HG02938 (cell line): Measurements from ENCODE around the gene SGCD.
A peak's percentile ranks its signal among the peaks of the same experiment; 100 is the strongest.

Experiments used
- ATAC-seq: cut with Tn5 transposase; IDR thresholded peaks from one replicate; pipeline ENCODE4 v1.9.1; 2021; ENCODE audit warnings: mild to moderate bottlenecking, moderate library complexity; ENCODE audit not compliant: unreplicated experiment

The SGCD gene

DNA sequence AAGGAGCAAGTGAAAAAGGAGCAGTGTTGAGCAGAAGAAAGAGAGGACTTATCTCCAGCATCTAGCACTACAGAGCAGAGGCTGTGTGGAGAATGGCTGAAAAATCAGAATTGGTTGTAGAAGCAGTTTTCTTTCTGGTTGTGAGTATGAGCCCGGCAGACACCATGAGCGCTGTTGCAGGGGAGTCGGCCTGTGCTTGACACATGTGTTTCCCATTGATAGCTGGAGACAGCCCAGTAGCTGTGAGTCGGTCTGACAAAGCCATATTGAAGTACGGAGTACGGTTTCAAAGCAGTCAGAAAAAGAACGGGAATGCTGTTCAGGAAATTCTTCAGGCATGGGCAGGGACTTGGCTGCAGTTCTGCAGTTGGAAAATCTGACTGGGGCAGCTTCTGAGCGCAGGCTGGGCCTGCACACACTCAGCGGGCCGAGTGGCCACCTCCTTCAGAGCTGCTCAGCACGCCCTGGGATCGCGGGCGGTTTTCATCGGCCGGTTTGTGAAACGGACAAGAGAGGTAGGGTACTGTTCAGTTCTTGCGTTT lies at the start of gene SGCD:
SGCD (plus strand) TSS at position 447 of the 542 bp plus-strand sequence.
- ATAC-seq, result no peak

DNA sequence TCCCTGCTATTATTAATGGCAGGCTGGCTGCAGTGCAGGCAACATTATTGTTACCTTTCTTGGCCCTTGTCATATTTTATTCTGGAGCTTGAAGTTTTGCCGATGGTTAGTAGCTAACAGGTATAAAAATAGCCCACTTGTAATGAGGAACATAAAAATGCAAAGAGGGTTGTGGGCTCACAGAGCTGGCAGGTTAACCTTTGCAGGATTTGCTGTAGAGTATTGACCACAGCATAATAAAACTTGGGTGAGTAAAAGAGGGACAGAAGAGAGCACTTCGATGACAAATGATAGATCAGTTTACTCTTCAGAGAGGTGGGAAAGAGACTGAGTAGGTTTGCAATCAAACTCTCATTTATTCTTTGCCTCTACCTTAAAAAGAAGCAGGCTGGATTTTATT lies 49.7 kb upstream of the SGCD start:
- no peak for ATAC-seq

DNA sequence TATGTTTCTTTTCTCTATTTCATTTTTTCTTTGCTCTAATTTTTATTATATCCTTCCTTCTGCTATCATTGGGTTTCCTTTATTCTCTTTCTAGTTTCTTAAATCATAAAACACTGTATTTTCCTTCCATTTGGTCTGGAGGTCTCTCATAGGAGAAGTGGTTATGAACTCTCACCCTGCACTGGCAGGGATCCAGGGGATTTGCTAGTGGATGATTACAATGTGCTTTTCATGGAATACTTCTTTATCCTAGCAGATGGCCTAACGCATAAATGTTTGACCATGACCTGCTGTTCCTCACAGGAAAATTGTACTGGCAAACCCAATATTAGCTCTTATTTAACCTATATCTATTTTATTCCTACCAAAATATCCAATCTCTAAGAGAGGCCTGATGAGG lies 31.5 kb upstream of the SGCD start:
- no peak for ATAC-seq

DNA sequence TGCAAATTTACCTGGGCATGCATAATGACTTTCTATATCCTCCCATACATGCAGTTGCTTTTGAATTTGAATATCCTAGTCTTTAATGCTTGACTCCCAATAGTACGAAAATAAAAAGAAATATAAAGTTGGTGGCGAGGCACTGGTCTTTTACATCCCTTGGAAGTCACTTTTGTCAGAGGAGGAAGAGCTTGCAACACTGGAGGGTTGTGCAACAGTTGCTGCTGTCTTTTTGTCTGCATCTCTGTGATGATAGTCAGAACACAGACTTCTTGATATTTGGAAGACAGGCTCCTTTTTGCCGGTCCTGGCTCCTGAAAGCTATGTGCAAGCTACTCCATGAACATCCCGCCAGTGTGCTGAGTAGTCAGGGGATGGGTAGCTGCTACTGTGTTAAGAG lies 16.8 kb upstream of the SGCD start:
- no peak for ATAC-seq

DNA sequence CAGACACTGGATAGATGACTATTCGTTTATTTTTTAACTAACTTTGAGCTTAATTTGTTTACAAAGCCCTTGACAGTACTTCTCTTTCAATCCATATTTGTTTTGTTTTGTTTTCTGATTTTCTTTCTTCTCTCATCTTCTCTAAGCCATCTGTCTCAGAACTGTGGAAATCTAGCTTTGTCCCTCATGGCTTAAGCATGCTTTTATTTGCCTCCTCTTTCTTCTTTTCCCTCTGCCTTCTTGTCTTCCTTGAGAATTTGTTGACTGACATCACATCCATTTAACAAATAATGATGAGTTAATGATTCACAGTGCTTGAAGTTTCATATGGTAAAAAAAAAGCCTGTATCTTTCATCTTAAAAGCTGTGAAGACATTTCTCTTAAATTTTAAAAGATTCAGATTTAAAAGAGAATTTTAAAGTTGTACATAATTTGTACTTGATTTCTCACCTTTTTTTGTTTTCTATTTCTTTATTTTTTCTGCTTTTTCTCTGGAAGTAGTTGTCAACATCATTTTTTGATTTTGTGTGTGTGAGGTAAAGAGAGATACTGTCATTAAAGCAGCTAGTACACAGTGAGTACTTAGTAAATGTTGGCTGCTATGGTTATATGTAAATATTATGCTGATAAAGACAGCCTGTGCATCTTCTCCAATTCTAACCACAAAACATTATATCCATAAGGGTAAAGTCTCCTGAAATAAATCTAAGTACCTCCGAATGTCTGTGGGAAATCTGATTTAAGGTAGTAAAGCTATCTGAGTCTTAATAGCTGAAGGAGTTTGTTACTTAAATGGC lies 13.9 kb upstream of the SGCD start:
- no peak for ATAC-seq

DNA sequence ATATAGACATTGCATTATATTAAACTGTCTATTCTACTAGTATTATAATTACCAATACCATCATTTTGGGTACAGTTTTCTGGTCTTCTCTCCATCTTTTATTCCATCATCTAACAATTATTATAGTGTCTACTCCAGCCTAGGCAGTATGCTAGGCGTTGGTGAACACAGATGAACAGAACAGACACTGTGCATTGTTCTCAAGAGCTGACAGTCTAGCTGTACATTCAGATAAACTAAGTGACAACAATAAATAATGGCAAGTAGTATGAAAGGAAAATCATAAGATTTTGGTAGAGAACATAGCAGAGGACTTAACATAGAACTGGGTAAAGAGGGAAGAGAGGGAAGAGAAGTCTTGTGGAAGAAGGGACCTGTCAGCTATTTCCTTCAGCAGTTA lies 12.5 kb upstream of the SGCD start:
- ATAC-seq, result no peak

DNA sequence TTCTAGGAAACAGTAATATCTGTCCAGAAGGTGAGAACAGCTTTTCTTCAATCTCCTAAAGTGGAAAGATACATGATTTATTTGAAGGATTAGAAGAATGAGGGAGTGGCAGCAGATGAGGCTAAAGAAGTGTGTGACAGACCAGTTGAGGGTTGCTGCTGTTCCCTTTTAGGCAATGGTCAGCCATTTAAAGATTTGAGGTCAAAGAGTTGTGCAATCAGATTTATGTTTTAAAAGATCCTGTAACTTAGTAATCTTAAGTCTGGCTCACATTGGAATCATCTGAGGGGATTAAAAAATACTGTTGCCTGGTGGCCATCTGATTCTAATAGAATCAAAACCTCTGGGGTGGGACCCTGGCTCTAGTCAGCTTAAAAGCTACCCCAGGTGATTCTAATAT lies 4.3 kb upstream of the SGCD start:
- no peak for ATAC-seq

DNA sequence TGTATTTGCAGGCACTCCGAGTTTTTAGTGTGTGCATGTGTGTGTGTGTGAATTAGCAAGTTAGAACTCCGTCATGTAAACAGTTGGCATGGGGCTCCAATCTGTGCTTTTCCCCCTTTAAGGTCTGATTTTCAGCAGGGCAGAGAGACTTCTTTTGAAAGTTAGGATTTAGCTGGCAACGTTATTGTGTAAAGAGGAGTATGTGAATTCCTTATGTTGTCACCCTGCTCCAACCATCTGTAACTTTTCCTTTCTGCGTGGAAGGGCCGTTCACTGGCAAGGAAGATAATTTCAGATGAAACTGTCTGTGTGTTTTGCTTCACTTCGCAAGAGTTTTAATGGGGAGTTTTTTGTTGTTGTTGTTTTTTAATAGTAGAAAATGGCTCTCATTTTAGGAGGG lies 332 bp downstream of the SGCD start:
- no peak for ATAC-seq

DNA sequence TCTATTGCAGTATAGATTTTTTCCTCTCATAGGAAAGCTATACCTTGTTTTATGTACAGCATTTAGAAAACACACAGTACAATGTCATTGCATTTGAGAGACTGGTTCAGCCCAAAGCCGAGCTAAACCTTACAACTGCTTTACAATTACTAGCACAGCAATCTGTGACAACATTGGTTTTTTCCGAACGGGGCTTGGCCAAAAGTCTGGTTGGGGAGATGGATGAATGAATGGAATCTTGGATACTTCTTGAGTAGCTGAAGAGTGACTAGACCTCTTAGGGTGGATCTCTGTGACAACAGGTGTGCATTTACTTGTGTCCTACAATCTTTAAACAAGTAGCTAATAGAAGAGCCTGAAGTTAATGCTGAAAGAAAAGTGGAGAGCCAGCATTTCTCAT lies 1.2 kb downstream of the SGCD start:
- no peak for ATAC-seq

DNA sequence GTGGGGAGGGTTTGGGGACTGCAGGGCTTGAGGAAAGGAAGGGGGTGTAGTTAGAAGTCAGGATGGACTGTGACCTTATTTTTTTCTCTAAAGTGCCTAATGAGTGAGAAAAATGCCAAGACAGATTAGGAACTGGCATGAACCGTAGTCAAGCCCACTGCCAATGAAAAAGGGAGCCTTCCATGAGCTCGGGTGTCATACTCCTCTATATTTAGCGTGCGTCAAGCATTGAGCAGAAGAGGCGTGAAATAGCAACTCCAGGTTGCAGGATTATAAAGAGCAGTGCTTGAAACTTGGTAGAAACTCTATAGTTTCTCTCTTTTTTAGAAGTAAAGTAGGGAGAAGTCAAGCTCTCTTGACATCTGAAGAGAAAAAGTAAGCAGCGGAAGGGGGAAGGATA lies 1.8 kb downstream of the SGCD start:
- no peak for ATAC-seq

DNA sequence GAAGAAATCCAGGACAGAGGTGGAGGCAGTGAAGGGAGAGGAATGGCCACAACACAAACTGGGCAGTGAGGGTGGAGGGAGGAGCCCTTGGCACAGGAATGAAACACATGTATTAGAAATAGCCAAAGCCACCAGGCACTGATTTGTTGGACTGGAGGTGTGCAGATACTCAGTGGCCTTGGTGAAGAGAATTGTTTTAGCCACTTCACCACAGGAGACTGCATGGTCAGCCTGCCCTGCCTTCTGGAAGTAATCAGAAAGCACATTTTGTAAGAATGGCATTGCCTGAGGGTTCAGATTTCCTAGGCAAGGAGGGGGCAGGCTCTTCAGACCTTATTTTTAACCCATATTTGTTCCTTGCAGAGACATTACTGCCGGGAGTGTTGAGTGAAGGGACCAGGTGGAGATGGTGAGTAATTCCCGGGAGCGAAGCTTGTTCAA lies 2.2 kb downstream of the SGCD start:
- no peak for ATAC-seq

DNA sequence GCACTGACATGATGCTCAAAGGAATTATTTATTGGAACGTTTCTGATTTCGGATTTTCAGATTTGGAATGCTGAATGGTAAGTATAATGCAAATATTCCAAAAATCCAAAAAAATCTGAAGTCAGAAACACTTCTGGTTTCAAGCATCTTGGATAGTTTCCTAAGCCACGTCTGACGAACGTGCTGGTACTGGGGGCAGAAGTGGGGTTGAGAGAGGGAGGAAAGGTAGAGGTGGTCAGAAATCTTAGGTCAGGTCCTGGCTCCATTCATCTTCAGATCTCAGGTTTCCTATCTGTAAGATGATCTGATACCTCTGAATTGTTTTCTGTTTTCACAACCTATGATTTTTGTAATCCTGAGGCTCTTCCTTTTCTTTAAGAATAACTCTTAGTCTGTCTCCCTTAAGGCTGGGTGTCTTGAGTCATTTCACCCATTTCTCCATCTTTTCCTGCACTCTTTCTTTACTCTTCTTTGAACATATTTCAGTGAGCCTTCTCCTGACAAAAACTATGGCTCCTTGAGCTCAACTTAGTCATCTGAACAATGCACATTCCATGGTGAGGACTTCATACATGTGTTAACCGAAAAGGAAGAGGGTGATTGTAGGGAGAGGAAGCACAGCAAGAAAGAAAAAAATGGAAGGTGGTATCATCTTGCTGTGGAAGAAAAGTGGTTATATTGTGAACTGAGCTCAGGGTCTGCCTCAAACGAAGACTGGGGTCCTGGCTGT lies 3.3 kb downstream of the SGCD start:
- no peak for ATAC-seq

DNA sequence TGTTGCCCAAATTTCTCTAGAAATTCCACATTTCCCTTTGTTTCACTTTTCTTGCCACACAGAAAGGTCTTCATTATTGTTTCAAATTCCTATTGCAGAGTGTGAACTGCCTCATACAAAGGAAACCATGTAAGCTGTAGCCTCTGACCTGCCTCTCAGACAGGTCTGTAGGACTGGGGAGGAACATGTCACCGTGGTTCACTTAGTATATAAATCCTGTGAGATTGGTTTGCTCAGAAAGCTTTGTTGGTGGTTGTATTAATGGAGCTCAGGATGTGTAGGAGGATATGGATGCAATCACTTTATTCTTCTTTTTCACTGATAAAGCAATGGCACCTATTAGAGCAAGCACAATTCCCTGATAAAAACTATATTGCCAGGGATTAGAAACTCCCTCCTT lies 4.2 kb downstream of the SGCD start:
- no peak for ATAC-seq

DNA sequence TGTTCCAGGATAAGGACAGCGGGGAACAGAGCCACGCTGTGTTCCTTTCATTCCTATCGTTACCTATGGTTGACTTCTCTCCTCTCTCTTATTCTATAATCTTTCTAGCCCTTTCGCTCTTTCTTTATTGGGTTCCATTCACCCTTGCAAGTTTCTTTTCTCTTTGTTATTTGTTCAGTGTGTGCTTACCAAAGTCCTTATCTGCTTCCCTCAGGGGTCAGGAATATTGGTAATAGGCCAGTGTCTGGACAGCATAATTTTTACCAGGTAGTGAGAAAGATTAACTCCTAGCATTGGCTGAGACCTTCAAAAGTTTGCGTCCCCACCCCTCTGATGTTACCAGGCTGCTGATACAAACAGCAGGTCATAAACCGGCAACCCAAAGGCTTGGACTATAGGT lies 4.9 kb downstream of the SGCD start:
- ATAC-seq, result no peak

DNA sequence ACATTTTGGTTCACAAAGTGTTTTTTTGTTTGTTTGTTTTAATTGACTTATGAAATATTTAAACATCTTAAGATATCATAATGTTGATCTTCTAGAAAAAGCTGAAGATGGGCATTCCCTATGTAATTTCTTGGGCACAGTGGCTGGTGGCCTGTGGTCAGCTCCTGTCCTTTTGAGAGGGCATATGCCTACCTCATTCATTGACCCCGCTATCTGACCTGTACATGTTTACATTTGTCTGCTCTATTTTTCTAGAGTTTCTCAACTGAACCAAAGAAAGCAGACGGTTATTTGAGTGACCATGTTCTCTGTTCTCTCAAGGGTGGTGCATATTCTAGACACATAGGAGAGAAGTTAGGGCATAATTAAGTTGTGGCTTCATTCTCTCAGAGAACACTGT lies 5.3 kb downstream of the SGCD start:
- no peak for ATAC-seq

DNA sequence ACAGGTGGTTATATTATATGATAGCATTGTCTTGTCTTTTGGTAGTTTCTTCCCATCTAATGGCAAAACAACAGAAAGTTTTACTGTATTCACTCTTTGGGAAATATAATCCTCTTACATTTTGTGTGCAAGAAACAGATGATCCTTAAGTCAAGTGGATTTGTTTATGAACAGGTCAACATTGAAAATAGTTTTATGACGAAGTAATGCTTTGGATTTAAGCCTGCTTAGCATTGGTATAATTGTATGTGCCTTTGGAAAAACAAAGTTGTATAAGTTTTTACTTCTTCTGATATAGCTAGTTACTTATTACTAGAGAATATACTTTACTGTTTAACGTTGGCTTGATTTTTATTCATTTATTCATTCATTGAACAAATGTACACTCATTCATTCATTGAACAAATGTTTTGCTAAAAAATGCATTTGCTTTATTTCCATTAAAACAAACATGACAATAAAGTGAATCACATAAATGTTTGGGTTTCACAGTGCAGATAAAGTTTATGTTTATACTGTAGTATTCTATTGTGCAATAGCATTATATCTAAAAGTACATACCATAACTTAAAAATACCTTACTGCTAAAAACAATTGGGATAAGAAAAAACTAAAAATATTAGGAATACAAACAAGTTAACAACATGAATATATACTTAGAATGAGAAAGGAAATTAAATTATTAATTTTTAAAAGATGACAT lies 12.3 kb downstream of the SGCD start:
- no peak for ATAC-seq

DNA sequence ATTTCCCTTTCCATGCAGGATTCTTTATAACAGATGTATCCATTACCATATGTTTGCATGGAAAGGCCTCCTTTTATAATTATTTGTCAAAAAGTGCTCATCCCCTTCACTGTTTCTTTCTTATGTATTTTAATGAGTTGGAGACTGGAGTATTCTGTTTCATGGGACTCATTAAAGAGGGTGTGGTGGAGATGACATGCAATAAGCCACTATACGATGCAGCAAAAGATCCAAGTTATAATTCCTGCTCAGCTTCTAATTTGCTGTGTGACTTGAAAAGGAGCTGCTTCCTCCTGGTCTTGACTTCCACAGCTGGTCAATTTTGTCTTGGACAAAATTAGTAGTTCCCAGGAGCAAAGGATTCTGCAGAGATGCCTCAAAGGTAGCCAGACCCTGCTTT lies 13.9 kb downstream of the SGCD start:
- ATAC-seq, result no peak

DNA sequence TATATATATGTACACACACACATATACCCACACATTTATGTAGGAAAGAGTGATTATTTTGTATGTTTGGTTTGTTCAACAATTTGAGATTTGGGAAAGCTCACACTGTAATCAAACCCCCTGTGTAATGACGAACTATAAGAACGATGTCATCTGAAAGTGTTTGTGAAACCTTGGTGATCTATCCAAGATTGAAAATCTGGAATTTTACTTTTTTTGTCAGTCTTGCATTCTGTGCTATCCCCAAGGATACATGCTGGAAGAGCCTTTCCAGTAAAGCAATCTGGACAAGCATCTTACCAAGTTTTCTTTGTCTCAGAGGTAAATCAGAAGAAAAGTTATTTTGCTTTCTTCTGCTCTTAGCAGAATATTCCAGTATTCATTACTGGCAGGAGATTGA lies 23.3 kb downstream of the SGCD start:
- no peak for ATAC-seq

DNA sequence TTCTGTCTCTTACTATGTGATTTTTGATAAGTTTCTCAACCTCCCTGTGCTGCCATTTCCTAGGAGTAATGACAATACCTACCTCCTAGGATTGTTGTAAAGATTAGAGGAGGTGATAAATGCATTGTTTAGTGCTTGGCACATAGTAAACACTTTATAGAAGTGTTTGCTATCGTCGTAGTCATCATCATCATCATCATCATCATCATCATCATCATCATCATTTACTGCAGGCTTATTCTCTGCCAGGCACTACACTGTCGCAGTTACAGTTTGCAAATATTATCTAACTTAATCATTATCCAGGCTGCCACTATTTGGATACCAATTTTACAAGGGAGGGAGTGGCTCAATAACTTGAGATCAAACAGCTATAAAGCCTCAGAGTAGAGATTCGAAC lies 24.5 kb downstream of the SGCD start:
- ATAC-seq, result no peak

DNA sequence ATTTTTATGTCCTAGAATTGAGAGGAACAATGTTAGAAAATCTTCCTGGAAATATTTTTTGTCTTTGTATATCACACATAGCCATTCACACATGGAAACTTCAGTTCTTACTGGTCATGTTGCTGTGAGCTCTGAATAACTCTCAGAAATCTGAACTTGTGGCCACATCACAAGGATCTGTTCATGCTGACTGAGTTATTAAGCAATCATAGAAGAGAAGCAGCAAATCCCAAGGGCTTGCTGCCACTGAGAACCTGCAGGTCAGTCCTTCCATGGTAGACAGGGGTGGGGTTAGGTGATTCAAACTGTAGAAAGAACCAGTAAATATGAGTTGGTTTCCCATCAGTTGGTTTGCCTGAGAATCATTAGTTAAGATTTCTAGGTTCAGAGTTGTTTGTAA lies 27.6 kb downstream of the SGCD start:
- no peak for ATAC-seq

DNA sequence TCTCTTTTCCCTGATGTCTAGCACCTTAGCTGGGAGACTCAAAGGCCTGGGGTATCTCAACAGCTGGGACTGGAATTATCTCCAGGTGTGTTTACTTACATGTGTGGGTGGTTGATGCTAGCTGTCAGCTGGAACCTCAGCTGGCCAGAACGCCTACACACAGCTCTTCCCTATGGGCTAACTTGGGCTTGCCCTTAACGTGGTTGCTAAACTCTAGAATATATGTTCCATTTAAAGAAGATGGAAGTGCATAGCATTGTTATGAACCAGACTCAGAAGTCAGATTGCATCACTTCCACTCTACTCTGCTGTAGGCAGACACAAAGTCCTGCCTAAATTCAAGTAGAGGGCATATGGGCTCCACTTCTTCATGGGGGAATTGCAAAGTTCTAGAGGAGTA lies 29.3 kb downstream of the SGCD start:
- ATAC-seq, result no peak

DNA sequence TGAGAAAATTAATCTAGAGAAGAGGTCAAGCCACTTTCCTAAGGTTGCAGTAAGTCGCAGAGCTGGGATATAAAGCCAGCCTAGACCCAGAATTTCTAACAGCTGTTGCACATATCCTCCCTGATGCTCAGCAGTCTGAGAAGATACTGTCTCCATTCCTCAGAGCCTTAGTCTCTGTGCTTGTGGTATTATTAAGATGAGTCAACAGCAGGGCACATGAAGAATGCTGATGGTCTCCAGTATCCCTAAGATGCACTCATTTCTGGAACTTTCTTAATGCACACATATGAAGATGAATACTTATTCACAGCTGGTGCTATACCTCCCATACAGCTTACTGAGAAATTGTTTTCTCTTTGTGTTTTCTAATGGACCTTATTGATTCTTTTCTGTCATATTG lies 32.5 kb downstream of the SGCD start:
- peak; percentile 73 for ATAC-seq
